HPDE6-E6E7 (cell line): ENCODE results near the gene NIM1K.
A peak's percentile ranks its signal among the peaks of the same experiment; 100 is the strongest.
"Not testable (repeated sequence)": the region's sequence is repeated elsewhere in the genome, so short reads cannot be mapped to it uniquely, and the experiment has no call there.

Experiments
- DNase-seq: peaks from one replicate; pipeline ENCODE4 v3.0.0; 2011; ENCODE audit warnings: missing footprints; ENCODE audit errors: extremely low spot score

Gene NIM1K

GRCh38 chr5:43279548-43280274 is 87.7 kb downstream of the NIM1K start:
- no peak for DNase-seq

- DNase-seq: peak; percentile 31
Measured at GRCh38 chr5:43281840-43282658, 90.0 kb downstream of the NIM1K start.

GRCh38 chr5:43286623-43287022 is 94.6 kb downstream of the NIM1K start:
- DNase-seq: no peak

- DNase-seq: no peak
Measured at GRCh38 chr5:43287493-43287892, 95.5 kb downstream of the NIM1K start.

GRCh38 chr5:43288269-43288831 is 96.3 kb downstream of the NIM1K start:
- DNase-seq: no peak

GRCh38 chr5:43290726-43291125 is 98.7 kb downstream of the NIM1K start:
- DNase-seq: no peak

- no peak for DNase-seq
Measured at GRCh38 chr5:43294226-43294625, 102.2 kb downstream of the NIM1K start.

- no peak for DNase-seq
Measured at GRCh38 chr5:43295202-43295601, 103.2 kb downstream of the NIM1K start.

GRCh38 chr5:43296835-43297234 is 104.8 kb downstream of the NIM1K start:
- DNase-seq: no peak

GRCh38 chr5:43298443-43298842 is 106.4 kb downstream of the NIM1K start:
- no peak for DNase-seq

GRCh38 chr5:43300112-43300511 is 108.1 kb downstream of the NIM1K start:
- no peak for DNase-seq

GRCh38 chr5:43301653-43302091 is 109.6 kb downstream of the NIM1K start:
- DNase-seq: no peak

GRCh38 chr5:43302481-43302880 is 110.5 kb downstream of the NIM1K start:
- no peak for DNase-seq

- DNase-seq: no peak
Measured at GRCh38 chr5:43303242-43303641, 111.2 kb downstream of the NIM1K start.

GRCh38 chr5:43304525-43304924 is 112.5 kb downstream of the NIM1K start:
- DNase-seq: no peak

- DNase-seq: no peak
Measured at GRCh38 chr5:43305948-43306565, 114.0 kb downstream of the NIM1K start.

- DNase-seq: not testable (repeated sequence)
Measured at GRCh38 chr5:43306954-43307353, 114.9 kb downstream of the NIM1K start.

- no peak for DNase-seq
Measured at GRCh38 chr5:43309122-43309521, 117.1 kb downstream of the NIM1K start.

- no peak for DNase-seq
Measured at GRCh38 chr5:43309637-43310036, 117.6 kb downstream of the NIM1K start.

GRCh38 chr5:43312076-43312661 is 120.1 kb downstream of the NIM1K start:
- DNase-seq: no peak

- DNase-seq: peak; percentile 7
Measured at GRCh38 chr5:43312699-43313034, 120.6 kb downstream of the NIM1K start.
